HepG2 (cell line): ENCODE results near the gene DNAI4. TPM values are rescaled to one million over a fixed set of nuclear protein-coding genes. Genes with fewer than 3 reads are reported as not detected.

Experiments
- BCL6 ChIP-seq: IDR thresholded peaks from 2 replicates; pipeline ENCODE4 v1.6.1; 2016; ENCODE audit warnings: missing genetic modification reagents, missing compliant biosample characterization
- CEBPZ ChIP-seq: IDR thresholded peaks from 2 replicates; pipeline ENCODE4 v1.6.1; 2012; ENCODE audit warnings: low read length, improper control_type of control experiment
- MIER2 ChIP-seq: IDR thresholded peaks from 2 replicates; pipeline ENCODE4 v1.6.1; 2016; ENCODE audit warnings: missing biosample characterization, missing genetic modification reagents
- MLXIP ChIP-seq: sonication (generic); formaldehyde crosslinking; IDR thresholded peaks from 2 replicates; pipeline ENCODE4 v1.9.0; 2021; ENCODE audit warnings: missing genetic modification reagents, borderline replicate concordance
- MTA3 ChIP-seq: sonication (generic); formaldehyde crosslinking; IDR thresholded peaks from 2 replicates; pipeline ENCODE4 v1.4.0; 2020; ENCODE audit warnings: missing genetic modification reagents
- NCOR1 ChIP-seq: fragments of 200-600 bp; sonication (generic); IDR thresholded peaks from 2 replicates; pipeline ENCODE4 v1.7.0; 2017; ENCODE audit warnings: antibody characterized with exemption, low read length, borderline replicate concordance
- PLRG1 ChIP-seq: fragments of 450-650 bp; conservative IDR thresholded peaks from 2 replicates; pipeline ENCODE4 v1.6.1; 2016
- RNF2 ChIP-seq: fragments of 450-650 bp; conservative IDR thresholded peaks from 2 replicates; pipeline ENCODE4 v1.6.1; 2016; ENCODE audit warnings: low read depth
- SALL1 ChIP-seq: sonication (generic); formaldehyde crosslinking; IDR thresholded peaks from 2 replicates; pipeline ENCODE4 v1.8.0; 2022; ENCODE audit warnings: mild to moderate bottlenecking, missing genetic modification reagents
- SAP130 ChIP-seq: IDR thresholded peaks from 2 replicates; pipeline ENCODE4 v1.6.1; 2016; ENCODE audit warnings: low read depth
- SNAPC5 ChIP-seq: sonication (generic); formaldehyde crosslinking; IDR thresholded peaks from 2 replicates; pipeline ENCODE4 v1.8.1; 2023; ENCODE audit warnings: mild to moderate bottlenecking, missing genetic modification reagents, borderline replicate concordance
- ZBTB39 ChIP-seq: sonication (generic); formaldehyde crosslinking; IDR thresholded peaks from 2 replicates; pipeline ENCODE4 v1.5.0; 2020; ENCODE audit warnings: missing genetic modification reagents
- ZKSCAN1 ChIP-seq: fragments of 150-350 bp; IDR thresholded peaks from 2 replicates; pipeline ENCODE4 v1.6.1; 2014; ENCODE audit warnings: low read length
- ZMAT3 ChIP-seq: sonication (generic); formaldehyde crosslinking; conservative IDR thresholded peaks from 2 replicates; pipeline ENCODE4 v1.7.0; 2021; ENCODE audit warnings: missing genetic modification reagents
- ZNF17 ChIP-seq: sonication (generic); formaldehyde crosslinking; IDR thresholded peaks from 2 replicates; pipeline ENCODE4 v1.5.0; 2020; ENCODE audit warnings: mild to moderate bottlenecking, missing genetic modification reagents
- ZNF234 ChIP-seq: sonication (generic); formaldehyde crosslinking; conservative IDR thresholded peaks from 2 replicates; pipeline ENCODE4 v1.5.1; 2020; ENCODE audit warnings: mild to moderate bottlenecking, missing genetic modification reagents
- ZNF281 ChIP-seq: sonication (generic); formaldehyde crosslinking; IDR thresholded peaks from 2 replicates; pipeline ENCODE4 v1.4.0; 2020; ENCODE audit warnings: missing genetic modification reagents, borderline replicate concordance
- ZNF629 ChIP-seq: sonication (generic); formaldehyde crosslinking; conservative IDR thresholded peaks from 2 replicates; pipeline ENCODE4 v1.5.0; 2020; ENCODE audit warnings: missing genetic modification reagents
- ZNF737 ChIP-seq: sonication (generic); formaldehyde crosslinking; IDR thresholded peaks from 2 replicates; pipeline ENCODE4 v1.5.0; 2020; ENCODE audit warnings: missing genetic modification reagents, mild to moderate bottlenecking, borderline replicate concordance
- polyA plus RNA-seq, 8 experiments: library from polyadenylated mRNA; depleted of rRNA in 3 of 8; stranded (reverse) in 7 of 8; unstranded in 1 of 8; fragments of >200 nt; fragmentation: Illumina TruSeq in 4 of 8; extraction: Trizol in 4 of 8; gene quantifications; 2 replicates each; pipeline versions ENCODE4 v1.2.1 to v1.2.3, GENCODE V29; 2011 to 2016; ENCODE audit warnings: low read depth in 4 of 8, missing spikeins in 1 of 8, mixed read lengths in 1 of 8; ENCODE audit not compliant: insufficient read depth in 1 of 8
- total RNA-seq, 5 experiments: library from RNA; depleted of rRNA; stranded (reverse); fragments of >200 nt; fragmentation: Illumina TruSeq; extraction: Trizol; gene quantifications; 2 replicates each; pipeline ENCODE4 v1.2.3, GENCODE V29; 2016; ENCODE audit warnings: low read depth in 1 of 5

Gene DNAI4
- total and polyA plus RNA-seq, 2 of the 13 experiments (the other 11 are each of a cell fraction or from before 2014, with no cell fraction given), result 0.04 to 0.08 TPM

GRCh38 chr1:66929999-66930822 is 5.6 kb upstream of the DNAI4 start (continued):
- TF ChIP-seq SNAPC5 (CRISPR knock-in tag), result no peak
- no peak for TF ChIP-seq MLXIP (CRISPR knock-in tag)
- no peak for TF ChIP-seq MTA3
- no peak for TF ChIP-seq ZNF737 (CRISPR knock-in tag)
- TF ChIP-seq SAP130 (CRISPR knock-in tag), result peak; percentile 68
- no peak for TF ChIP-seq ZNF234
- peak; percentile 56 for TF ChIP-seq SALL1 (CRISPR knock-in tag)
- TF ChIP-seq RNF2, result no peak
- TF ChIP-seq ZKSCAN1, result no peak
- no peak; the same call in 1 of the 2 replicates for TF ChIP-seq ZMAT3 (CRISPR knock-in tag)
- TF ChIP-seq ZBTB39, result 0 out of 2 replicates have a peak, but pooled peaks have one; percentile 31
- peak; percentile 7; the same call in 1 of the 2 replicates for TF ChIP-seq BCL6 (CRISPR knock-in tag)
- TF ChIP-seq NCOR1, result no peak
- no peak for TF ChIP-seq CEBPZ
- no peak for TF ChIP-seq ZNF629
- TF ChIP-seq ZNF281 (CRISPR knock-in tag), result peak; percentile 40; the same call in 1 of the 2 replicates
- no peak for TF ChIP-seq MIER2 (CRISPR knock-in tag)
- no peak for TF ChIP-seq PLRG1
- no peak for TF ChIP-seq ZNF17 (CRISPR knock-in tag)
